Measurements from ENCODE around the gene CAMP. TPM values are rescaled to one million over a fixed set of nuclear protein-coding genes. Genes with fewer than 3 reads are reported as not detected.
"Not testable (repeated sequence)": the region's sequence is repeated elsewhere in the genome, so short reads cannot be mapped to it uniquely, and the experiment has no call there.

Gene CAMP
- total and polyA plus RNA-seq, 9 donors: 0.49 to 2.3 (median 1.7) TPM

DNA sequence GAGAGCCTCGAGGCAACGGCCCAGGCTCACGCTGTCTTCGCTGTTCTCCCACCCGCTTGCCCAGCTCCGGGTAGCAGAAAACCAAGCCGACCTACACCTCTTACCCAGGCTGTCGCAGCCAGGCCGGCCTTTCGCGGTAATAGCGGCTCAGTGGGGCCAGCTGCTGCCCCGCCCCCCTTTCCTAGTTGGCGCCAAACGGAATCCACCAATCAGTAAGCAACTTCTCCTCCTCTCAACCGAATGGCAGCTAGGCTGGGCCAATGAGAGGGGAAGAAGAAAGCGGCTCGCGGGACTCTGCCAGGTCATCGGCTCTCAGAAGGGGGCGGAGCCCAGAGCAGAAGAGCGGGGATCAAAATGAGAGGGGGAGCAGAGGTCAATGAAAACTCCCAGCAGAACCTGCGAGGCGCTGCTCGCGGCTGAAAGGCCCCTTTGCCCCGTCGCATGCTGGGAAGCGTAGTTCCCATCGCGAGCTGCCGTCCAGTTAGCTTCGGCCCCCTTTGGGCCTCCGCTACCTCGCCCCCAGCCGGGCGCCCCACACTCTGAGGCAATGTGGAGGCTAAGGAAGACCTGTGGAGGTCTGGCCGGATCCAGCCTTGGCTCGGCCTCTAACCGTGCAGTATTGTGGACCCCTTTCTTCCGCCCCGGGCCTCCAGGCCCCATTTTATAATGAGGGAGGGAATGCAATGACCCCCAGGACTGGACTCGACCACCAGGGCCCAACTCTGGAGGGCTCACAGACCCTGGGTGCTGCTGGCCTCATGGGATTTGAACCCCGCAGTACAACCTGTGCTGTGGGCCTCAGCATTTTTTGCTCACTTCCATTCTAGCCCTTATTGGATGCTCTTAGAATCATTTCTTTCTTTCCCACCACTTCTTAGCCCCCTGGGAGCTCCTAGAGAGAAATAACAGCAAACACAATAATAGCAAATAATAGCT, 34.8 kb upstream of the CAMP start, which contains the start of gene CDC25A:
CDC25A (minus strand) TSS at position 152 of the 936 bp plus-strand sequence. CDS start 470 bp downstream, outside the sequence.
- Histone ChIP-seq H3K27me3 (ENCODE audit: control insufficient read depth, insufficient read depth, low read length) (no peaks in the 10 kb centered on the region), H3K27ac (ENCODE audit: low read length) (peak within 1 kb of the TSS; percentile 84), H3K36me3 (ENCODE audit: control insufficient read depth, insufficient read depth, low read length) (peaks cover 6% of the 10 kb centered on the region), H3K4me1 (ENCODE audit: control insufficient read depth, insufficient read depth, low read length) (peaks cover 15% of the 10 kb centered on the region), H3K9me3 (replicated peaks; ENCODE audit: control insufficient read depth, low read depth, low read length) (no peaks in the 10 kb centered on the region), H3K4me3 (ENCODE audit: low read length) (peak within 1 kb of the TSS; percentile 88)
- 2% methylated on average over 34 of the region's 44 CpGs for WGBS (ENCODE audit: insufficient coverage)
- peak; percentile 100 for DNase-seq

DNA sequence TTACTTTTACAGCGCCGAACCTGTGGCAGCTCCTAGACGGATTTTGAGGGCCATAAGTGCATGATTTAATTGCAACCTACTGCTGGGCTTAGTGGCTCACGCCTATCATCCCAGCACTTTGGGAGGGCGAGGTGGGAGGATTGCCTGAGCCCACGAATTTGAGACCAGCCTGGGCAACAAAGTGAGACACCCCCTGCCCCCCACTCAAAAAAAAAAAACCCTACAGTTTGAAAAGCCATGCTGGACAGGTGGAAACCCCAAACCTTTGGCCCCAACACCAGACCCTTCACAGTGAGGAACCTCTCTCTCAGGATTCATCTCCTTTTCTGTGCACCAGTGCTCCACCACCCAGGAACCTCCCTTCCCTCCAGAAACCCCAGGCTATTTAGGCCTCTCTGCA, 34.0 kb upstream of the CAMP start:
- no peak overlapping the region for H3K27ac ChIP-seq (ENCODE audit: low read length)
- WGBS (ENCODE audit: insufficient coverage): 92% methylated on average over 4 of the region's 6 CpGs
- no peak for DNase-seq
- no peaks in the 10 kb centered on the region for H3K27me3 ChIP-seq (ENCODE audit: control insufficient read depth, insufficient read depth, low read length)
- no peaks in the 10 kb centered on the region for H3K9me3 ChIP-seq (replicated peaks; ENCODE audit: control insufficient read depth, low read depth, low read length)
- H3K4me3 ChIP-seq (ENCODE audit: low read length): no peak overlapping the region
- peaks cover 3% of the 10 kb centered on the region for H3K36me3 ChIP-seq (ENCODE audit: control insufficient read depth, insufficient read depth, low read length)
- peaks cover 15% of the 10 kb centered on the region for H3K4me1 ChIP-seq (ENCODE audit: control insufficient read depth, insufficient read depth, low read length)

DNA sequence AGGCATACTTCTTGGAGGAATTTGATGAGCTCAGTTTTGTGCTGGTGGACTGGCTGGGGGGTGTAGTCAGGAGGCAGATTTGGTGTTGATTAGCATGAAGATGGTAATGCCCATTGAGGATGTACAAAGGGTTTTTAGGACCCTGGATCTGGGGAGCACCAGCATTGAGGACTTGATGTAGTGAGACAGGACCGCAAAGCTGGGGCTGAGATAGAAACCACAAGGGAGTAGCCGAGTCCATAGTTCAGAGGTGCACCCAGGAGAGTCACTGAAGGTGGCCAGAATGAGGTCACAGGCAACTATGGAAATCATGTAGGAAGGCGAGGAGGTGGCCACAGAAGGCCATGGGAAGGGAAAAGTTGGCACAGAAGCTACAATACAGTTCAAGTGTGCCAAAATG, 32.4 kb upstream of the CAMP start:
- no peaks in the 10 kb centered on the region for H3K27me3 ChIP-seq (ENCODE audit: control insufficient read depth, insufficient read depth, low read length)
- no peak overlapping the region for H3K4me3 ChIP-seq (ENCODE audit: low read length)
- no peaks in the 10 kb centered on the region for H3K36me3 ChIP-seq (ENCODE audit: control insufficient read depth, insufficient read depth, low read length)
- H3K27ac ChIP-seq (ENCODE audit: low read length): no peak overlapping the region
- WGBS (ENCODE audit: insufficient coverage): 75% methylated on average over 2 of the region's 3 CpGs
- DNase-seq: no peak
- H3K9me3 ChIP-seq (replicated peaks; ENCODE audit: control insufficient read depth, low read depth, low read length): no peaks in the 10 kb centered on the region
- peaks cover 15% of the 10 kb centered on the region for H3K4me1 ChIP-seq (ENCODE audit: control insufficient read depth, insufficient read depth, low read length)

DNA sequence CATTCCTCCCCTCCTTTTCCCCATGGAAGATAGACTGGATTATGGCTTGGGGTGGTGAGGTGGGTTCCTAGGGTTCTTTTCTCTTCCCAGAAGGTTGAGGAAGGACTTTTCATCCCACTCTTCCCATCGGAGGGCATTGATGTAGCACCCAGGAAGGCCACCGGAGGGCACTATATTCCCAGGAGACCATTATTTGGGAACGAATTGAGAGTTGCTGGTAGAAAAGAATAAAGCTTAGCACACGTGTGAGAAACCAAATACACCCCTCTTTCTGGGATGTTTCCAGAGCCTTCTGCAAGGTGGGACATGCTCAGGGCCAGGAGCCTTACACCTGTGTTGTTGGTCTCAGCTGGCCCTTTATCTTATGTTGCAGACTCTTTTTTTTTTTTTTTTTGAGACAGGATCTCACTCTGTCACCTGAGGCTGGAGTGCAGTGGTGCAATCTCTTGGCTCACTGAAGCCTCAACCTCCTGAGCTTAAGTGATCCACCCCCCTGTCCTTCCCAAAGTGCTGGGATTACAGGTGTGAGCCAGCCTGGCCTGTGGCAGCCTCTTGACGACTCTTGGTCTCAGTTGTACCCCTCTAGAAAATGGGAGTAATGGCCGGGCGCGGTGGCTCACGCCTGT, 28.7 kb upstream of the CAMP start:
- Histone ChIP-seq H3K4me1 (ENCODE audit: control insufficient read depth, insufficient read depth, low read length) (no peaks in the 10 kb centered on the region), H3K27ac (ENCODE audit: low read length) (no peak overlapping the region), H3K36me3 (ENCODE audit: control insufficient read depth, insufficient read depth, low read length) (no peaks in the 10 kb centered on the region), H3K9me3 (replicated peaks; ENCODE audit: control insufficient read depth, low read depth, low read length) (no peaks in the 10 kb centered on the region), H3K27me3 (ENCODE audit: control insufficient read depth, insufficient read depth, low read length) (no peaks in the 10 kb centered on the region), H3K4me3 (ENCODE audit: low read length) (no peak overlapping the region)
- 75% methylated on average over 4 of the region's 9 CpGs for WGBS (ENCODE audit: insufficient coverage)
- DNase-seq: peak; percentile 43

DNA sequence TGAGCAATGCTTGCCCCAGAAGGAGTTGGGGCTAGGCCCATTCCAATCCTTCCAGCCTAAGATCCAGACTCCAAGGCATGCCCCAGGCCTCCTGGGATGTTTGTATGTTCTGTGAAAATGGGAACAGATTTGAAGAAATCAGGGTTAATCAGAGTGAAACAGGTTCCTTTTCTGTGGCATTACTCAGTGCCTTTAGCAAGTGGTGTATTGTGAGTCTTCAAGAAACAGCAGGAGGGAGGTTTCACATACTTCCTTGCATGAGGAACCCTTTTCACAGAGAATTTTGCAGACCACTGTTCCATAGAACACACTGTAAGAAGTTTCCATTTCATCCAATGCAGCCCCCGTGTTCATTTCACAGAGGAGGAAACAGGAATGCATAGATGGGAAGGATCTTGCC, 26.7 kb upstream of the CAMP start:
- DNase-seq: no peak
- Histone ChIP-seq H3K27me3 (ENCODE audit: control insufficient read depth, insufficient read depth, low read length) (no peaks in the 10 kb centered on the region), H3K4me3 (ENCODE audit: low read length) (no peak overlapping the region), H3K4me1 (ENCODE audit: control insufficient read depth, insufficient read depth, low read length) (no peaks in the 10 kb centered on the region), H3K36me3 (ENCODE audit: control insufficient read depth, insufficient read depth, low read length) (no peaks in the 10 kb centered on the region), H3K27ac (ENCODE audit: low read length) (no peak overlapping the region), H3K9me3 (replicated peaks; ENCODE audit: control insufficient read depth, low read depth, low read length) (no peaks in the 10 kb centered on the region)
- no CpG with 5 or more reads among the region's 1 CpG for WGBS (ENCODE audit: insufficient coverage)

DNA sequence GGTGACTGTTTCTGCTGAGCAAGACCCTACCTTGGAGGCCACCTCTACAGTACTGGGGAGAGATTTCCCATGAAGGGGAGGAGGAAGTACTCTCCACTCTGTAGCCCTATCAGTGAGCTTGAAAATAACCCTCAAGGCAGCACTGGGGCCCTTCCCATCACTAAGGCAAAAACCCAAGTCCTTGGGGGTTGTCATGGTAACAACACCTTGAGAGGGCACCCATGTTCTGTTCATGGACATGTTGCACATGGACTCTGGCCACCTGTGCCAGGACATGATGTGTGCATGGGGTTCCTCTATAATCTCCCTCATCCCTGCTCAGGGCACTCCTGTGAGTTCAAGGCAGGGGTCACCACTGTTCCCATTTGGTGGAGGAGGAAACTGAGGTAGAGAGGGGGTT, 24.2 kb upstream of the CAMP start:
- Histone ChIP-seq H3K27ac (ENCODE audit: low read length) (no peak overlapping the region), H3K36me3 (ENCODE audit: control insufficient read depth, insufficient read depth, low read length) (no peaks in the 10 kb centered on the region), H3K27me3 (ENCODE audit: control insufficient read depth, insufficient read depth, low read length) (no peaks in the 10 kb centered on the region), H3K4me3 (ENCODE audit: low read length) (no peak overlapping the region), H3K9me3 (replicated peaks; ENCODE audit: control insufficient read depth, low read depth, low read length) (no peaks in the 10 kb centered on the region), H3K4me1 (ENCODE audit: control insufficient read depth, insufficient read depth, low read length) (no peaks in the 10 kb centered on the region)
- DNase-seq: no peak

DNA sequence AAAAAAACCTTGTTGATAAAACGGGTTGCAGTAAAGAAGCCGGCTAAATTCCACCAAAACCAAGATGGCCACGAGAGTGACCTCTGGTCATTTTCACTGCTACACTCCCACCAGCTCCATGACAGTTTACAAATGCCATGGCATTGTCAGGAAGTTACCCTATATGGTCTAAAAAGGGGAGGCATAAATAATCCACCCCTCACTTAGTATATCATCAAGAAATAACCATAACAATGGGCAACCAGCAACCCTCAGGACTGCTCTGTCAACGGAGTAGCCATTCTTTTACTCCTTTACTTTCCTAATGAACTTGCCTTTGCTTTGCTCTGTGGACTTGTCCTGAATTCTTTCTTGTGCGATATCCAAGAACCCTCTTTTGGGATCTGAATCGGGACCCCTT, 20.7 kb upstream of the CAMP start:
- Histone ChIP-seq H3K27ac (ENCODE audit: low read length) (no peak overlapping the region), H3K4me1 (ENCODE audit: control insufficient read depth, insufficient read depth, low read length) (no peaks in the 10 kb centered on the region), H3K9me3 (replicated peaks; ENCODE audit: control insufficient read depth, low read depth, low read length) (no peaks in the 10 kb centered on the region), H3K36me3 (ENCODE audit: control insufficient read depth, insufficient read depth, low read length) (no peaks in the 10 kb centered on the region), H3K27me3 (ENCODE audit: control insufficient read depth, insufficient read depth, low read length) (no peaks in the 10 kb centered on the region), H3K4me3 (ENCODE audit: low read length) (no peak overlapping the region)
- WGBS (ENCODE audit: insufficient coverage): 43% methylated on average over 1 of the region's 6 CpGs
- DNase-seq: no peak

DNA sequence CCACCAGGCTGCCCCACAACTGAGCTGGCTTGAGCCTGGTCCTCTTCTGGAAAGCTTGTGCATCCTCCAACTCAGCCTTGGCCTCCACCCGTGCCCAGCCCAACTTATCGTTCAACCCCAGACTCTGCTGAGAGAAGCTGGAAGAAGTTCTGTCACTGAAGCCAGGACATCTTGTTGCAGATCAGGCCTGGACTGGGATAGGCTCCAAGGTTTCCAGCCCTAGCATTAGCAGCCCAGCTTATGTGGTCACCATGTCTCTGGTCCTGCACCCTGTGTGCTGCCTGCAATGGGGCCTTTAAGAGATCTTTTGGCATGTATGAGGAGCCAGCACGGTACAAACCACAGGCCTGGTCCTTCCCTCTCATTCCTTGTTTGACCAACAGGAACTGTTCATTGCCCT, 15.2 kb upstream of the CAMP start:
- Histone ChIP-seq H3K27ac (ENCODE audit: low read length) (no peak overlapping the region), H3K9me3 (replicated peaks; ENCODE audit: control insufficient read depth, low read depth, low read length) (no peaks in the 10 kb centered on the region), H3K36me3 (ENCODE audit: control insufficient read depth, insufficient read depth, low read length) (no peaks in the 10 kb centered on the region), H3K27me3 (ENCODE audit: control insufficient read depth, insufficient read depth, low read length) (no peaks in the 10 kb centered on the region), H3K4me1 (ENCODE audit: control insufficient read depth, insufficient read depth, low read length) (no peaks in the 10 kb centered on the region), H3K4me3 (ENCODE audit: low read length) (no peak overlapping the region)
- DNase-seq: no peak
- WGBS (ENCODE audit: insufficient coverage): 40% methylated on average over 2 of the region's 3 CpGs

DNA sequence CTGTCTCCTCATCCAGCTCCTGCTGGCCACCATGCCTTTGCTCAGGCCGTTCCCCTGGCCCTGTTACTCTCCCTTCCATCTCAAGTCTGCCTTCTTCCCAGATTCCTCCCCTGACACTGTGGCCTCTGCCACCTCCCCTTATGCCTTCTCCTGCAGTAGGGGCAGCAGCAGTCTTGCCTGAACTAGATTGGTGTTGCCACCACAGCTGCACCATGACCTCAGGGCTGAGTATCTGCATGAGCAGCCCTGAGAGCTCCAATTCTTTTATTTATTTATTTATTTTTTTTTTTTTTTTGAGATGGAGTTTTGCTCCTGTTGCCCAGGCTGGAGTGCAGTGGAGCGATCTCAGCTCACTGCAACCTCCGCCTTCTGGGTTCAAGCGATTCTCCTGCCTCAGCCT, 13.8 kb upstream of the CAMP start:
- DNase-seq: no peak
- WGBS (ENCODE audit: insufficient coverage): 80% methylated on average over 1 of the region's 4 CpGs

GRCh38 chr3:48210534-48210933, 12.8 kb upstream of the CAMP start:
- not testable (repeated sequence) for H3K36me3 ChIP-seq (ENCODE audit: control insufficient read depth, insufficient read depth, low read length); H3K27ac ChIP-seq (ENCODE audit: low read length); H3K9me3 ChIP-seq (replicated peaks; ENCODE audit: control insufficient read depth, low read depth, low read length); H3K27me3 ChIP-seq (ENCODE audit: control insufficient read depth, insufficient read depth, low read length); H3K4me1 ChIP-seq (ENCODE audit: control insufficient read depth, insufficient read depth, low read length); DNase-seq; H3K4me3 ChIP-seq (ENCODE audit: low read length)
- WGBS (ENCODE audit: insufficient coverage): no CpG with 5 or more reads among the region's 48 CpGs

More for the DNA sequence above, 13.8 kb upstream of the CAMP start:
- Histone ChIP-seq H3K4me3 (ENCODE audit: low read length) (no peak overlapping the region), H3K9me3 (replicated peaks; ENCODE audit: control insufficient read depth, low read depth, low read length) (no peaks in the 10 kb centered on the region), H3K36me3 (ENCODE audit: control insufficient read depth, insufficient read depth, low read length) (no peaks in the 10 kb centered on the region), H3K4me1 (ENCODE audit: control insufficient read depth, insufficient read depth, low read length) (no peaks in the 10 kb centered on the region), H3K27me3 (ENCODE audit: control insufficient read depth, insufficient read depth, low read length) (no peaks in the 10 kb centered on the region), H3K27ac (ENCODE audit: low read length) (no peak overlapping the region)
